GM03348 (cell line): ENCODE measurements around the gene NEU4.
A peak's percentile ranks its signal among the peaks of the same experiment; 100 is the strongest.

Experiments used
- DNase-seq: peaks from one replicate; pipeline ENCODE4 v3.0.0; 2012; ENCODE audit warnings: low spot score

NEU4 gene

GRCh38 chr2:241851325-241852115 lies 42.5 kb downstream of the NEU4 start:
- no peak for DNase-seq

DNA sequence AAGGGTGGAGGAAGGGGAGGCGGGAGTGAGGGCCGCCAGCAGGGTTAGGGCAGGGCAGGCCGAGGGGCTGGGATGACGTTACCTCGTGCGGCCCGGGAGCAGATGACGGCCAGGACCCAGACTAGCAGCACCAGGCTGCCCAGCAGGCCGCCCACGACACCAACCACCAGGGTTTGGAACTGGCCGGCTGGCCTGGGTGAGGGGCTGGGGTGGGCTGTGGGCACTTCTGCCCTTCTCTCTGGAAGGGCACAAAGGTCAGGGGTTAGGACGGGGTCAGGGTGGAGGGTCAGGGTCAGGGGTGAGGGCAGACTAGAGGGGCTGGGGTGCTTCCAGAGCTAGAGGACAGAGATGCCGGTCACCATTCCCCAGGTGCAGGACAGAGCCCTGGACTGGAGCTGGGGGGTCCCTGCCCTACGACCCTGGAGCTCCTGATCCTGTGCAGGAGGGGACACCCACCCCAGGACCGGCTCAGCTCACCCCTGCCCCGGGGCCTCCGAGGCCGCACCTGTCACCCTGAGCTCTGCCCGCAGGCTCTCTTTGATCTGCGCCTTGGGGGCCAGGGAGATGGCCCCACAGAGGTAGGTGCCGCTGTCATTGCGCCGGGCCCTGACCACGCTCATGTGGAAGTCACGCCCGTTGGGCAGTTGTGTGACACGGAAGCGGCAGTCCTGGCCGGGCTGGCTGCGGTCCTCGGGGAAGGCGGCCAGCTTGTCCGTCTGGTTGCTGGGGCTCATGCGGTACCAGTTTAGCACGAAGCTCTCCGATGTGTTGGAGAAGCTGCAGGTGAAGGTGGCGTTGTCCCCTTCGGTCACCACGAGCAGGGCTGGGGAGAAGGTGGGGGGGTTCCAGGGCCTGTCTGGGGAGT lies 43.4 kb downstream of the NEU4 start:
- no peak for DNase-seq

DNA sequence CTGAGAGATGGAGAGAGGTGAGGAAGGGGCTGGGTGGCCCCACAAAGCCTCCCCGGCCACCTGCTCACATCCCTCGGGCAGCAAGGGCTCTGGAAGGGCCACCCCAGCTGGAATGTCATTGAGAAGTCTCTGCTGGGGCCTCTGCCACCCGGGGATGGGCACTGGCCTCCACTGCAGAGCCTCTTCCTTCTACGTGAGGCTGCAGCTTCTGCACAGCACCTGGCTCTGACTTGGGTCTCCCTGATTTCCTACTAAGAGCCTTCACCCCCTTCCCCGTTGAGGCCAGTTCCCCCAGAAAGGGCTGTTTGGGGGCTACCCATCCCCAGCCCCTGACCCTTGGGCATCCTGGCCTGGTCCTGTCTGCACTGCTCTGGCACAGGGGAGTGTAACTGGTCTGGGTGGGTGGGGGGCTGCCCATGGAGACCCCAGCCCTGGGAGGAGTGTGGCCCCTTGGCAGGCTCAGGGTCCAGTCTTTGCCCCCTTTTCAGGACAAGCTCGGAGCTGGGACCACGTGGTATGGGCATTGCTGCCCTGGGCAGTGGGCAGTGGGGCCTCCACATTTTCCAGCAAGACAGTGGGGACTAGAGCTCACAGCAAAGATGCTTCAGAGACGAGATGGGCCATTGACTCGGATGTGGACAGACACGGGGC lies 44.1 kb downstream of the NEU4 start:
- no peak for DNase-seq

DNA sequence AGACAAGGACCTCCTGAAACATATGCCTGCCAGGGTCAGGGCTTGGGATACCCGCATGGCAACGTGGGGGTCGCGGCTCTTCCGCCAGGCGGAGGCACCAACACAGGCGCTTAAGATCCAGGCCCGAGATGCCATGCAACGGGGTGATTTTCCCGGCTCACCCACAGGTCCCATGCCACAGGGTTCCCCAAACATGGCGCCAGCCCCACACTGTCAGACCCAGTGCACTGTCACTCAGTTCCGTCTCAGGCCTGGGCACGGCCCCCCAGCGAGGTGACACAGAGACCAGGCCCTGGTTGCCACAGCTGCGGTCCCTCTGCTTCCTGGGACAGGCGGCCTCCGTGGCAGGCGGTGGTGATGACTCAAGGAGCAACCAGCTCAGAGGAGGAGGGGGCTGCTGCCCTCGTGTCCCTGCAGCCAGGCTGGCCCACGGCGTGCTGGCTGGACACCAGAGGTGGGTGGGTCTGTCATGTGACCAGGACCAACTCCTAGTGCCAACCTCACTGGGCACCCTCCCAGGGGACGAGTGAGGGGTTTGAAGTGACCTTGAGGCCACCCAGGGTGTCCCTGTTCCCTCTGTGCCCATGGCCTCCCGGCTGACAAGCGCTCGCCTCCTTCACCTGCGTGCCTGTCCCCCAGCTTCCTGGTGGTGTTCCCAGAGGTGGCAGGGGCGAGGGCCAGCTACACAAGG lies 44.8 kb downstream of the NEU4 start:
- no peak for DNase-seq

GRCh38 chr2:241854342-241855244 lies 45.6 kb downstream of the NEU4 start:
- DNase-seq: no peak

- no peak for DNase-seq
Measured at GRCh38 chr2:241855245-241855887, 46.4 kb downstream of the NEU4 start.

GRCh38 chr2:241855888-241856422 lies 47.0 kb downstream of the NEU4 start:
- no peak for DNase-seq

DNA sequence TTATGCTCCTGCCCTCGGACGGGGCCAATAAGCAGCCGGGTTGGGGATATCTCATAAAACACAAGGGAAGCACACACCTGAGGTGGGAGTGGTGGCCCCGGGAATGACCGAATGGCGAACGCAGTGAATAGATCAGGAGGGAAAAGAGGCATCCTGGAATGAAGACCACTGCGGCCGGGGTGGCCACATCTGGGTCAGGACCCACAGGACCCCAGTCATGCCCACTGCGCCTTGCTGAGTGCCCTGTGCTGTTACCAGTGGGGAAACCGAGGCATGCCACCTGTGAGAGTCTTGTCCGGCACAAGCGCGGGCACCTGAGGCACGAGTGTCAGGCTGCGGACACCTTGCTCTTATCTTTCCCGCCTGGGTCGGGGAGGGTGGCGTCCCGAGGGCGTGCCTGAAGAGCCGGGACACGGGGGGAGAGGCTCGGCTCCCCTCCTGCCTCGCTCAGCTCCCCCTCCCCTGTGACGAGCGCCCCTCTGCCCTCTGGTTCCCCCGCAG lies 48.1 kb downstream of the NEU4 start:
- DNase-seq: no peak

- no peak for DNase-seq
Measured at GRCh38 chr2:241857572-241858121, 48.7 kb downstream of the NEU4 start.

DNA sequence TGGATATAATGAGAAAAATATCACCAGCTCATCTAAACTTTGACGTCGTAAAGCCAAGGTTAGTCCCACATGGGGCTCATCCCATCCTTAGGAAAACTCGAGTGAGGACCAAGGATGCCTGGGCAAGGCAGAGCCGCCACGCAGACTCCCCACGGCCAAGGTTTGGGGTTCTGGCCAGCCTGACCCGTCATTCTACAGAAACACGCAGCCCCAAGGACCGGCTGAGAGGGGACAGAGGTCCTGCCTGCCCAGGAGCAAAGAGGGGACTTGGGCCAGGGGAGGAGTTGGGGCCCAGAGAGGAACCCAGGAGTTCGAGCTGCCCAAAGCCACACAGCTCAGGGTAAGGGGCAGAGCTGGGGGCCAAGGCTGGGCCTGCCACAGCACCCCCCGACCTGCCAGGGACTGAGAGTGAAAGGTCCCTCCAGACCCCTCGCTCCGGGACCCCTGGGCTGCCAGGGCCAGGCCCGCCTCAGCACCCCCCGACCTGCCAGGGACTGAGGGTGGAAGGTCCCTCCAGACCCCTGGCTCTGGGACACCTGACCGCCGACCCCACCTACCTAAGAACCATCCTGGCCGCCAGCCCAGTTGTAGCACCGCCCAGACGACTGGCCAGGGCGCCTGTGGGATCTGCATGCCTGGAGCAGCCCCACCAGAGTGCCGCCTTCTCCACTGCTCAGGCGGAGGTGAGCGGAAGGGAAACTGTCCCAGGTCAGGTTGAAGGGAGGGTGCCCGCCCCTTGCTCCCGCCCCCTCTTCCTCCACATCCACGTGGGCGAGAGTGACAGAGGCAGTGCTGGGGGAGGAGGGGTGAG lies 49.4 kb downstream of the NEU4 start, which contains the start of gene PDCD1:
Gene PDCD1 (minus strand): TSS at position 689 of the 811 bp plus-strand sequence. CDS start 56 bp downstream, at position 633.
- DNase-seq: no peak

DNA sequence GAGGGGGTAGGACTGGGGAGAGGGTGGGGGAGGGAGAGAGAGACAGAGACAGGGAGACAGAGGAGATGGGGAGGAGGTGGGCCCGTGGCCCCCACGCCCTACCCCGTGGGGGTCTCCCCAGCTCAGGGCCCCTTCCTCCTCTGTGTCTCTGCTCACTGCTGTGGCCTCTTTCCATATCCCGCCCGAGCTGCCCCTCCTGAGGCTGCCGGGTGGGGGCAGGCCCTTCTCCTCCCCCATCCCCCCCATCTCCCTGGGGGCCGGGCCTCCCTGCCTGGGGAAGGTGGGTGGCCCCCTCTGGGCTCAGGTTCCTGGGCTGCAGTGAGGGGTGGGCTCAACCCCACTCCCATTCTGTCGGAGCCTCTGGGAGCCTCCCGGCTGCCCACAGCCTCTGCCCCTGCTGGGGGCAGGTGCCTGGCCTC lies 50.0 kb downstream of the NEU4 start:
- DNase-seq: no peak

DNA sequence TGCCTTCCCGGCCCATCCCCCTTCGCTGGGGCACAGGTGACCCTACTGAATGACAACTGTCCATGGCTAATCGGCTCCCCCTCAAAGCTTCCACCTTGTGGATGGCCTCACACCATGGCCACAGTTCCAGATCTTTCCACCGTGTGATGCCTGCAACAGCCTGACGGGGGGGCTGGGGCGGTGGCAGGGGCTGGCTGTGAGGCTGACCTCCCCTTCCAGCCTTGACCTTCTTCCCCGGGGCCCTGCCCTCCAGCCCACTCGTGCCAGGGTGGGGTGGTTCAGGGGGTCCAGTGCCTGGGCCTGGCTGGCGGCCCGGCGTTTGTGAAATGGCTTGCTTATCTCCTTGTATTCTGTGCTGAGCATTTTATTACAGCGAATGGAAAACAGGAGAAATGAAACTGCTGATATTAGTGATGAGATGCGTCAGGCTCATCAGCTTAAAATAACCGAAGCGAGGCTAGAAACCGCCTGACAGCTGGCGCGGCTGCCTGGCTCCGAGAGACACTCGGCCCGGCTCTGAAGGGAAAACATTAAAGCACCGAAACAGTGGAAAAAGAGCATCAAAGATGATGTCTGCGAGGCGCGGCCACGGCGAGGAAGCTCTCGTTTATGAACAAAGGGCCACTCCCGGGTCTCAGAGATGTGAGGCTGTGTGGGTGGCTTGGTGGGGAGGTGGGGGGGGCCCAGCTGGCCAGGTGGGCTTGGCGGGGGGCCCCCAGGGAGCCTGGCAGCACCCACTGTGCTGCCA lies 50.6 kb downstream of the NEU4 start:
- DNase-seq: peak; percentile 73

DNA sequence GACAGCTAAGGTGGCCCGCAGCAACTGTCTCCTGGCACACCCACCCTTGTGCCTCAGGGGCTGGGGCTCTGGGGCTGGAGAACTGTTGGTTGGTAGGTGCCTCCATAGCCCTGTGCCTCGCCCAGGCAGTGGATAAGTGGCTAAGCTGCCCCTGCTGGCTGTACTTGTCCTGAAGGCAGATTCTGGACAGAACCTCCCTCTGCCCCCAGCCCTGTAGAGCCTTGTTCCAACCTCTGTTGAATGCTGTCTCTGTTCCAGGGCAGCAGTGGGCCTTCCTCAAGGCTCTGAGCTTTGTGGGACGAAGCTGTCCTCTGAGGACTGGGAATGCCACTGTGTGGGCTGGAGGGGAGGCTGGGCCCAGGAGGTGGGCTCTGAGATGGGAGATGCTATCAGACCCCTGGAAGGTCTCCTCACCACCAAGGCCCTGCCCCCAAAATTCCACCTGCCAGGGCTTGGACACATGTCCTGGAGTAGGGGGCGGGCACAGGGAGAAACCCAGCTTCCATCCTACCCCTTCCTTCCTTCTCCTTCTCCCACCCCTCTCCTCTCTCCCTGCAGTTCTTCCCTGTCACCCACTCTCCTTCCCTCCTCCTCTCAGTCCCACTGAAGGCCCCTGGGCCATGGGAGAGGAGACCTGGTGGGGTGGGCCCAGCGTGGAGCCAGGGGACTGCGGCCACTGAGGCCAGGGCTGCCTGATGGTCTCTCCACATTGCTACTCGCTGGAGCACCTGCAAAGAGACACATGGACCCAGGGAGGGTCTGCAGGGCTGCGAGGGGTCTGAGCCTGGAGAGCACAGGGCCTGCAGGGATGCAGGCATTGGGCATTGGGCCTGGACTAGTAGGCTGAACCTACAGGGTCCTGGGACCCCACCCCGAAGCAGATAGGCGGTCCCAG lies 51.4 kb downstream of the NEU4 start:
- no peak for DNase-seq

DNA sequence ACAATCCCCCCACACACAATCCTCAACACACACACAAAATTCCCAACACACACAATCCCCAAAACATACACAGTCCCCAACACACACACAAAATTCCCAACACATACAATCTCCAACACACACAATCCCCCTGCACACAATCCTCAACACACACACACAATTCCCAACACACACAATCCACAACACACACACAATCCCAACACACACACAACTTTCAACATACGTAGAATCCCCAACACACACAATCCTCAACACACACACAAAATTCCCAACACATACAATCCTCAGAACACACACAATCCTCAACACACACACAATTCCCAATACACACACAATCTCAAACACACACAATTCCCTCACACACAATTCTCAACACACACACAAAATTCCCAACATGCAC lies 52.3 kb downstream of the NEU4 start:
- no peak for DNase-seq

DNA sequence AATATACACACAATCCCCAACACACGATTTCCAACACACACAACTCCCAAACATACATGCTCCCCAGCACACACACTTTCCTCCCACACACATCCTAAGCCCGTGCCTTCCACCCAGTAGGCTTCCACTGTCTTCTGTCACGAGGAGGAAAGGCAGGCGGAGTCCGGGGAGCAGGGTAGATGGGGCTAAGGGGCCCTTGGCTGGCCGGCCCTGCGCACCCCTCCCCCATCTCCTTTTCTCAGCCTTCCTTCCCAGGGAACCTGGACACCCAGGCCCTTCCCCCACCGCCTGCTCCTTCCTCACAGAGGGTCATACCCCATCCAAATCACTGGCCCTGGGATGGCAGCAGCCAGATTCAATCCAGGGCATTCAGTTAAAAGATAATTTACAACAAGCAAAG lies 53.1 kb downstream of the NEU4 start:
- DNase-seq: no peak

DNA sequence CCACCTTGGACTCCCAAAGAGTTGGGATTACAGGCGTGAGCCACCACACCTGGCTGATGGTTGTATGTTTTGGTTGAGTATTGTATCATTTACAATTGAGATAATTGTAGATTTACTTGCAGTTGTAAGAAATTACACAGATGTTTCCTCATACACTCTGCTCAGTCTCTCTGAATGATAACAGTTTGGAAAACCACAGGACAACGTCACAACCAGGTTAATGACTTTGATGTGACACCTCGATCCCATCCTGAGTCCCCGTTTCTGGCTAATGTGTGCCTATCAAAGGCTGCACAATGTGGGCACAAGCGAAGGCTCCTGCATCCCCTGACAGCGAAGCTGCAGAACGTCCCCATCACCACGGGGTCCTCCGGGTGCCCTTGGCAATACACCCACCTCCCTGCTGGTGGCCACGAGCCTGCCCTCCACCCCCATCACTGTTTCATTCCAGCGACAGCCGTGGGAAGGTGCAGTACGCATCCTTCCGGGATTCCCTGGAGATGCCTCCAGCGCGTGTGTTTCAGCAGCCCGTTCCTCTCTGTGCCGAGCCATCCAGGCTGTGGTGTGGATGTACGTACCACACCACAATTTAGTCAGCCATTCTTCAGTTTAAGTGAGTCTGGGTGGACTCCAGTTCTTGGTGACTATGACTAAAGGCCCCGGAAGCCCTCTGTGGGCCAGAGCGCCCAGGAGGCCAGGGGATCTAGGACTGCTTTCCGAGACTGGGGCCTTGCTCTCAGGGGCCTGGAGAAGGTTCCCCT lies 54.0 kb downstream of the NEU4 start:
- no peak for DNase-seq
